NK-92 treated with Interleukin-12 subunit alpha and Interleukin-12 subunit beta, amount 100 ng/mL, for 24 hours (cell line): ENCODE measurements around the gene MED10.

ENCODE experiments used
- DNase-seq: peaks from one replicate; lab custom pipeline; 2025; lab: John Stamatoyannopoulos, UW

MED10 gene

DNA sequence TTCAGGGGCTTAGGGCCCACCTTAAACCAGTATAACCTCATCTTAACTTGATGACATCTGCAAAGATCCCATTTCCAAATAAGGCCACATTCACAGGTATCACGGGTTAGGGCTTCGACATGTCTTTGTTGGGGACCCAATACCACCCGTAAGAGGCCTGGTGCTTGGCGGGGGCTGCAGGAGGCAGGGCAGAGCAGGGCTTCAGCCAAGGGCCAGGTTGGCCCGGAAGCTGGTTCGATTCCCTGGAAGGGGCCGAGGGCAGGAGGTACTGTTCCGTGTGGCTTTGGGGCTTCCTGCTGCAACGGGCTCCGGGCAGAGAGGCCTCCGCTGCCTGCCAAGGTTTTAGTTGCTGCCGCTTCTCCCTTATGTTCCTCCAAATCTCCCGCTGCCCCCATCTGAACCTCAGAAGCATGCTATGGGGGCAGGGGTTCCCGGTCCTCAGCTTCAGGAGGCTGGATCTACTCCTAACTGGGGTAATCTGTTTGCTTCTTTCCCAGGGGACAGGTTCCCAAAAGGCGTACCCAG lies 29.8 kb downstream of the MED10 start:
- DNase-seq: no peak

GRCh38 chr5:6347673-6348072 lies 30.7 kb downstream of the MED10 start:
- no peak for DNase-seq

DNA sequence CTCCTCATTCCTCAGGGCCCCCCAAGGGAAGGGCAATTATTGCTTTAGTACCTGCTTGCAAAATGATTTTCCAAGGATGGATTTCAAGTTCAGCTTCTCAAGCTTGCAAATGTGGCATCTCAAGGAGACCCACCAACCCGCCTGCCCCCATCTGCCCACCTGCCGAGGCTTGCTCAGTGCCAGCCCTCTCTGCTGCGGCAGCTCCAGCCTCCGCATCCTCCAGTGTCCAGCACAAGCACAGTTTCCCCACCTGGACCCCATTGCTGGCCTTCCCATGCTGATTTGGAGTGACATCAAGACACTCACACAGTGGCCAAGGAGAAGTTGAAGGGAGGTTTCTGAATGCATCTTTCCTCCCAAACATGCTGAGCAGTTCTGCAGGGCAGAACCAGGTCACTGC lies 31.2 kb downstream of the MED10 start:
- DNase-seq: no peak

DNA sequence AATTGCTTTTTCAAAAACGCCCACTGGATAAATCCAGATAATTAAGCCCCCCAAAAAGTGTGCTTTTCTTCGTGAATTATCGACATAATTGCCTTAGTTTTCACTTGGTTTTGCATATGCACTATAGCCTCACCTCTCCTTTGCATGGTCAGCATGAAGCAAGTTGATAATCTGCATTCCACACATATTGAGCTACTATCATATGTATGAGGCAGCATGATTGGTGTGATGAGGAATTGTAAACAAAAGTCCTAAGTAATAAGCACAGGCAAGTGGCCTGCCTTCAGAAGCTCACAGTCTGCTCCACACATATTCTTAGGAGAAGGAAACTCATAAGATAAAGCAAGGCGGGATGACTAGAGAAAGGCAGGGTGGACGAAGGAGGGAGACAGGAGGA lies 33.8 kb downstream of the MED10 start:
- no peak for DNase-seq

DNA sequence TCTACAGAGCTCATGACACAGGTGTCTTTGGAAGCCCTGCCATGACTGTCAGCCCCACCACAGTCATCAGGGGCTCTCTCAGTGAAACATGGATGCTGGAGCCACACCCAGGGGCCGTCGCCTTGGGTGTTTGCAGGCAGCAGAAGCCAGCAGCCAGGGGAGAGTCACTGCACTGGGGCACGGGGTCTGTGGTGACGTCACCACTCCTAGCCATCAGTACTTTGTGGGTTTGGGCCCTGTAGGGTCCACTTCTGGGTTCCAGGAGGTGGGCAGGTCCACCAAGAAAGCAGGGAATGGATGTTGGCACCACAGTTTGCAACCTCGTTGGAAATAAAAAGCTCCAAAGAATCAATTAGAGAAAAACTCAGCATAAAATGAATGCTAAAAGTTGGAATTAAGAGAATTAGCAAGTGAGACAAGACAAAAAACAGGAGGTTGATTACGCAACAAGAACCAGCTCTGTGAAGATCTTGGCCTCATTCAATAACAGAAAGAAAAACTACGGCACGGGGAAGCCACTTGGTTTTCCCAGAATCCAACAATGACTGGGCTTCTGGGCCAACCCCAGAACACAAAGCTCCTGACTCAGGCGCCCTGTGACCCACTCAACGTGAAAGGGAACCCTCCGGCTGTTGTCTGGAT lies 34.3 kb downstream of the MED10 start:
- DNase-seq: no peak

DNA sequence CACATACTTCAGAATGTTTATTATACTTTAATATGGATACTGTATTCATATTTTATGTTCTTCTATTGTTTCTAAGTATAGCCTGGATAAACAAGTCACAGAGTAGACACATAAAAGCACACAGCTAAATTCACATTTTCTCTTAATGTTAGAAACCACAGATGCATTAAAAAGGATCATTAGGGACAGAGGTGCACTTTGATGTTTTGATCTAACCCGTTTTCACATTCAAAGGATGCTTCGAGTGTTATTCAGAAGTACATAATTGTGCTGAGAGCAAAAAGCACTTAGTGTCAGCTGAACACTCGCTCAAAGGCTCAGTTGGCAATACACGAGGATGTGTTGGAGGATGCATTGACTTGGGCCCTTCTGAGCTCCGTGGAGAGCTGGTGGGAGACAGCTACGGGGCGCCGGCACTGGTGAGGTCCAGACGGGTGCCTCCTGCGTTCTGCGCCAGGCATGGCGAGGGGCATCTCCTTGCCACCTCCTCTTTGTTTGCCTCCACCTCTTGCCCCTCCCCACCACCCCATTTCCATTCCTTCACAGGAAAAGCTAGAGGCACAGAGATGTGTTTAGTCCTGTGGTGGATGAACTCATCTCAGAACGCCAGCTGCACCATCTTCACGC lies 35.5 kb downstream of the MED10 start:
- no peak for DNase-seq

DNA sequence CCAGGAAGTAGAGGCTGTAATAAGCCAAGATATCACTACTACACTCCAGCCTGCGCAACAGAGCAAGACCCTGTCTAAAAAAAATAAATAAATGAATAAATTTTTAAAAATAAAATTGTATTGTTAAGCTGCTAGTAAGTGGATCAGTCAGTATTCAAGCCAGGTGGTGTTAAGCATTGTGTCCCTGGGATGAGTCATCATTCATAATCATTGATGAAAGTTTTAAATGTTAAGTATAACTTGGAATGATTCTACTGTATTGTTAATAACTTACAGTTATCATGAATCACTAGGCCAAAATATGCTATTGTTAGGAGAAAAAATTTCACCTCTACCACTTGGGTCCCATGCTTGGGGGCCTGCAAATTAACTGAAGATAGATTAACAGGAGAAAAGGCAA lies 38.2 kb downstream of the MED10 start:
- DNase-seq: no peak

- DNase-seq: no peak
Measured at GRCh38 chr5:6338871-6339270, 39.5 kb downstream of the MED10 start.

DNA sequence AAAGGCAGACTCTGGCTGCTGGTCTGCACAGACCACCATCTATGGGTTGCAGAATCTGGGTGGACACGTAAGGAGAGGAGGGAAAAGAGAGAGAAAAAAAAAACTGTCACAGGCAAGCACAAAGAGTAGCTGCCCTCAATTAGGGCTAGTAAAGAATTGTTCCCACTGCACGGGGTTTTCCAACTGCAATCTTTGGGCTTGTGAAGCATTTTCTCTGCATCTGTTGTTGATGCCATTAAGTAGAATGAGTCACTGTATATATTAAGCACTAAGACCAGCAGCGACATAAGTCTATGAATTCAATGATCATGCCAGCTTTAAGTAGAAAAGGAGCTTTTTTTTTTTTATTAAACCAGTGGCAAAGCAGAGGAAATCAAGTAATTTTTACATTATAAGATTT lies 40.2 kb downstream of the MED10 start:
- DNase-seq: no peak

DNA sequence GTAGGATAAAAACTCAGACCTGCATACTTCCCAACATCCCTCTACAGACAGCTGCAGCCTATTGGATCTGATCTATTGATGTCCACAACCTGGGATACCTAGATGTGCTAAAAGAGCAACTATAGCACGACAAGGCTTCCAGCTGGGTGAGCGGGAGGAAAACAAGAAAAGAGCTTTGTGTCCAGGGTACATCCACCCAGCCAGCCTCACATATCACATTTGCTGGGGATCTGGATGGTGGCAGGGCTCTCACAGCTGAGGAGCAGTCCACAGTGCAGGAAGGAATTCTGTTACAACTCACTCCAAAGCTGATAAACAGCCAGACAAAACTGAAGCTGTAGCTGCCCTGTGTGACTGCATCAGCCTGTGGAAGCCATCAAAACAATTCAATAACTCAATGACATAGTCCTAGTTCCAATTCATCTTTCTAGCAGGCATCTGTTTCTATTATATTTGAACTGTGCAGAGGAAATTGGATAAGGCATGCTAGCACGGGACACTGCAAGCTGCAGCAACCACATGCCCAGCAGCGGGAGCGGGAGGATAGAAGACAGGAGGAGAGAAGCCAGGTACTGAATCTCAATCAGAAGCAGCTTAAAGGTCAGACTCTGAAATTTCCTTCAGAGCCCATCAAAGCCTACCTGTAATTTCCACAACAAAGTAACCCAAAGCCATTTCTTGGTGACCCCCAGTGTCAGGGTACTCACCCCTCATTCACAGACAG lies 45.0 kb downstream of the MED10 start:
- DNase-seq: no peak

DNA sequence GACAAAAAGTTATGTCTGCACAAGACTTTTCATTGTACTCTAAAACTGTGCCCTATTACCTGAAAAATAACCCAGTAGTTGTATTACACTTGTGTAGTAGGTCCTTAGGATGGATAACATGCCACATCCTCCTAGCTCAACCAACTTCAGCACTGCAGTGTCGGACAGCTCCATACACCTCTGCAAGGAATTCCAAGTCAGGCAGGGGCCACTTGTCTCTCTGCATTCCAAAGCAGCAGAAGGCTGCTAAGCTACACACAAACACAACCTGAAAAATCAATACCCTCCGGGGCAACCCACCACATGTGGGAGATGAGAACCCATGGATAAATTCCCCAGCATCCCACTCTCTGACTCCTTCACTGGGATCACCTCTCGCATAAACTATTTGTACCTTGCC lies 50.2 kb downstream of the MED10 start:
- DNase-seq: no peak

DNA sequence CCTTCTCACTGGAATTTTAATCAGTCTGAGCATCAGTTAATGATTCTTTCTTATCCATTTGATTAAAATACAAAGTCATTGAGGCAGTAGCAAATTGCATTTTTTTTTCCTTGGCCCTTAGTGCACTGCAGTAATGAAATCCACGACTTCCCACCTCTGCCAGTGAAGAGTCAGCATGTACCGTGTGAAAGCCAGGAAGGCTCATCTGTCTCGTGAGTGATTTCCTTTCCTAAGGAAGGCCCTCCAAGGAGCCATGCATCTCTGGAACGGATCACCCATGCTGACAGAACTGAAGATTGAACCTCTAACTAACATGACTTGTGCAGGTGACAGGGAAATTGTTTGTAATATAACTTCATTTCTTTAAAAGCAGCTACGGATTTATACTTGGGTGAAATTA lies 51.6 kb downstream of the MED10 start:
- no peak for DNase-seq

DNA sequence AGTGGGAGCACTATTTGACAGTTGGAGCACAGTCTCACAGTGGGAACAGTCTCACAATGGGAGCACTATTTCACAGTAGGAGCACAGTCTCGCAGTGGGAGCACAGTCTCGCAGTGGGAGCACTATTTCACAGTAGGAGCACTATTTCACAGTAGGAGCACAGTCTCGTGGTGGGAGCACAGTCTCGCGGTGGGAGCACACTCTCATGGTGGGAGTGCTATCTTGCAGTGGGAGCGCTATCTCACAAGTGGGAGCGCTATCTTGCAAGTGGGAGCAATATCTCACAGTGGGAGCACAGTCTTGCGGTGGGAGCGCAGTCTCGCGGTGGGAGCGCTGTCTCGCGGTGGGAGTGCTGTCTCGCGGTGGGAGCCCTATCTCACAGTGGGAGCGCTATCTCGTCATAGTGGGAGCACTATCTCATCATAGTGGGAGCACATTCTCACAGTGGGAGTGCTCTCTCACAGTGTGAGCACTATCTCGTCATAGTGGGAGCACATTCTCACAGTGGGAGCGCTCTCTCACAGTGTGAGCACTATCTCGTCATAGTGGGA lies 56.1 kb downstream of the MED10 start:
- no peak for DNase-seq
